ENCODE data around the gene PLXDC1. TPM values are rescaled to one million over a fixed set of nuclear protein-coding genes. Genes with fewer than 3 reads are reported as not detected.

Gene PLXDC1
- total RNA-seq, 1 donor from 2014 or later, result 2.5 TPM

DNA sequence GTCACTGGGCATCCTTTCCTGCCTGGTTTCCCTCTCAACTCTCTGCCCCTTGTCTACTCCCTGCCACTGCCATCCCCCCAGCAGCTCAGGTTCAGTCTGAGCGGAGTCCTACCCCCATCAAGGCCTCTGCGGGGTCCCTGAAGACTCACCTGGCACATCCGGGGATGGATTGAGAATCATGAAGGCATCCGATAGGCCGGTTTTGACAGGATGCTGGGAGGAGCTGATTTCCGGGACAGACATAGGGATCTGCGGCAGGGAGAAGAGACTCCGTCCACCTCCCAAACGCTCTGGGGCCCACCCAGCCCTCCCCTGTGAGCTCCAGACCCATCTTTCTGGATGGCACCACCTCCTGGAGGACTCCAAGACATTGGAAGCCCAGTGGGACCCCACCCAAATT is 45.7 kb downstream of the PLXDC1 start:
- no peaks in the 10 kb centered on the region for H3K79me2 ChIP-seq (ENCODE audit: low read depth)
- no peak overlapping the region for H3K4me3 ChIP-seq
- no peaks in the 10 kb centered on the region for H3K36me3 ChIP-seq
- Mint-ChIP-seq H3K4me3 (no peak overlapping the region), H3K9me3 (no peaks in the 10 kb centered on the region), H3K4me1 (peaks cover 21% of the 10 kb centered on the region), H3K27me3 (ENCODE audit: insufficient read depth, low read depth) (peaks cover 14% of the 10 kb centered on the region), H3K36me3 (no peaks in the 10 kb centered on the region), H3K27ac (no peak overlapping the region)
- no peaks in the 10 kb centered on the region for H3K27me3 ChIP-seq
- H4K20me1 ChIP-seq (ENCODE audit: low read depth), result no peaks in the 10 kb centered on the region
- no peak for DNase-seq (ENCODE audit: low spot score)
- TF ChIP-seq EZH2 (IDR thresholded peaks at IDR 0.05) (no peak), EZH2phosphoT487 (IDR thresholded peaks at IDR 0.05) (no peak)
- TF ChIP-seq, protein P1, sequence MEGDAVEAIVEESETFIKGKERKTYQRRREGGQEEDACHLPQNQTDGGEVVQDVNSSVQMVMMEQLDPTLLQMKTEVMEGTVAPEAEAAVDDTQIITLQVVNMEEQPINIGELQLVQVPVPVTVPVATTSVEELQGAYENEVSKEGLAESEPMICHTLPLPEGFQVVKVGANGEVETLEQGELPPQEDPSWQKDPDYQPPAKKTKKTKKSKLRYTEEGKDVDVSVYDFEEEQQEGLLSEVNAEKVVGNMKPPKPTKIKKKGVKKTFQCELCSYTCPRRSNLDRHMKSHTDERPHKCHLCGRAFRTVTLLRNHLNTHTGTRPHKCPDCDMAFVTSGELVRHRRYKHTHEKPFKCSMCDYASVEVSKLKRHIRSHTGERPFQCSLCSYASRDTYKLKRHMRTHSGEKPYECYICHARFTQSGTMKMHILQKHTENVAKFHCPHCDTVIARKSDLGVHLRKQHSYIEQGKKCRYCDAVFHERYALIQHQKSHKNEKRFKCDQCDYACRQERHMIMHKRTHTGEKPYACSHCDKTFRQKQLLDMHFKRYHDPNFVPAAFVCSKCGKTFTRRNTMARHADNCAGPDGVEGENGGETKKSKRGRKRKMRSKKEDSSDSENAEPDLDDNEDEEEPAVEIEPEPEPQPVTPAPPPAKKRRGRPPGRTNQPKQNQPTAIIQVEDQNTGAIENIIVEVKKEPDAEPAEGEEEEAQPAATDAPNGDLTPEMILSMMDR (IDR thresholded peaks at IDR 0.05), result no peak
- H3K9ac ChIP-seq, result no peak overlapping the region
- no peak overlapping the region for H3K27ac ChIP-seq
- H3F3A ChIP-seq (ENCODE audit: low read depth), result no peaks in the 10 kb centered on the region
- H3K4me2 ChIP-seq, result no peak overlapping the region
- no peaks in the 10 kb centered on the region for H3K4me1 ChIP-seq
- no peaks in the 10 kb centered on the region for H3K9me3 ChIP-seq (ENCODE audit: low read depth)
- H2AFZ ChIP-seq (replicated peaks), result no peak overlapping the region

DNA sequence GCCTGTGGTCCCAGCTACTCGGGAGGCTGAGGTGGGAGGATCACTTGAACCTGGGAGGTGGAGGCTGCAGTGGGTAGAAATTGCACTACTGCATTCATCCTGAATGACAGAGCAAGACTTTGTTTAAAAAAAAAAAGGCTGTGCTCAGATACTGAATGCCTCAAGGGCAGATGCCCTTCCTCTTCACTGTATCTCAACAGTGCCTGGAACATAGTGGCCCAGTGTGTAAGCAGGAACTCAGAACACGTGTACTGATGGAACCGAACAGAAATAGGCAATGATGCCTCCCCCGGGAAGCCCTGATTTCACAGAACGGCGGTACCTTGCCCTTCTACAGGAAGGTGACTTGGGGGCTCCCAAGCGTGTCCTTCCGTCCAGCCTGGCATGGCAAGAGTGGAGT is 46.8 kb downstream of the PLXDC1 start:
- Histone ChIP-seq H3K79me2 (ENCODE audit: low read depth) (no peaks in the 10 kb centered on the region), H3K9me3 (ENCODE audit: low read depth) (no peaks in the 10 kb centered on the region), H3K27me3 (no peaks in the 10 kb centered on the region), H3K27ac (no peak overlapping the region), H3K36me3 (no peaks in the 10 kb centered on the region), H3K4me1 (no peaks in the 10 kb centered on the region), H3F3A (ENCODE audit: low read depth) (no peaks in the 10 kb centered on the region), H4K20me1 (ENCODE audit: low read depth) (no peaks in the 10 kb centered on the region), H3K4me2 (no peak overlapping the region), H3K4me3 (no peak overlapping the region), H3K9ac (no peak overlapping the region), H2AFZ (replicated peaks) (no peak overlapping the region)
- DNase-seq (ENCODE audit: low spot score), result no peak
- Mint-ChIP-seq H3K9me3 (no peaks in the 10 kb centered on the region), H3K27ac (no peak overlapping the region), H3K4me3 (no peak overlapping the region), H3K4me1 (peaks cover 13% of the 10 kb centered on the region), H3K36me3 (no peaks in the 10 kb centered on the region), H3K27me3 (ENCODE audit: insufficient read depth, low read depth) (peaks cover 12% of the 10 kb centered on the region)
- TF ChIP-seq EZH2 (IDR thresholded peaks at IDR 0.05) (no peak), EZH2phosphoT487 (IDR thresholded peaks at IDR 0.05) (no peak)
- TF ChIP-seq, protein P1 (IDR thresholded peaks at IDR 0.05), result no peak

DNA sequence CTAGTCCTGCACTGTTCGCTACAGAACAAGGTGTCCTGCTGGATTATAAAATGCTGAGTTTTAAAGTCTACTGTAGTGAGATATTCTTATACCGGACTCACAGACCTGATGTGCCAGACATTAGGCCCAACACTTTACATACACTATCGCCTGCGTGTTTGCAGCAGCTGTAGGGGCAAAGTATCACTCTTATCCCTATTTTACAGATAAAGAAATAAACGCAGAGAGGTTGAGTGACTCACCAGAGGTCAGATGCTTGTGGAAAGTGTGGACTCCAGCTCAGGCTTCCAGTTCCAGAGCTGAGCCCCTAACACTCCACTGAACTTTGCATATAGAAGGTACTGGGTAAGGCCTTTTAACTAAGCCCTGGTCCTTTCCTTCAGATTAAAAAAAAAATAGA is 47.4 kb downstream of the PLXDC1 start:
- peaks cover 12% of the 10 kb centered on the region for H3K4me1 Mint-ChIP-seq
- H3K27me3 ChIP-seq, result no peaks in the 10 kb centered on the region
- H3K4me2 ChIP-seq, result no peak overlapping the region
- TF ChIP-seq, protein P1 (IDR thresholded peaks at IDR 0.05), result no peak
- H4K20me1 ChIP-seq (ENCODE audit: low read depth), result no peaks in the 10 kb centered on the region
- H3K36me3 Mint-ChIP-seq, result no peaks in the 10 kb centered on the region
- H3K79me2 ChIP-seq (ENCODE audit: low read depth), result no peaks in the 10 kb centered on the region
- no peak overlapping the region for H3K27ac Mint-ChIP-seq
- H3K4me3 ChIP-seq, result no peak overlapping the region
- no peak overlapping the region for H3K4me3 Mint-ChIP-seq
- no peak overlapping the region for H2AFZ ChIP-seq (replicated peaks)
- no peaks in the 10 kb centered on the region for H3K9me3 Mint-ChIP-seq
- no peaks in the 10 kb centered on the region for H3K4me1 ChIP-seq
- no peaks in the 10 kb centered on the region for H3K9me3 ChIP-seq (ENCODE audit: low read depth)
- H3K27ac ChIP-seq, result no peak overlapping the region
- no peak for DNase-seq (ENCODE audit: low spot score)
- H3F3A ChIP-seq (ENCODE audit: low read depth), result no peaks in the 10 kb centered on the region
- H3K27me3 Mint-ChIP-seq (ENCODE audit: insufficient read depth, low read depth), result peaks cover 10% of the 10 kb centered on the region
- H3K9ac ChIP-seq, result no peak overlapping the region
- H3K36me3 ChIP-seq, result no peaks in the 10 kb centered on the region

DNA sequence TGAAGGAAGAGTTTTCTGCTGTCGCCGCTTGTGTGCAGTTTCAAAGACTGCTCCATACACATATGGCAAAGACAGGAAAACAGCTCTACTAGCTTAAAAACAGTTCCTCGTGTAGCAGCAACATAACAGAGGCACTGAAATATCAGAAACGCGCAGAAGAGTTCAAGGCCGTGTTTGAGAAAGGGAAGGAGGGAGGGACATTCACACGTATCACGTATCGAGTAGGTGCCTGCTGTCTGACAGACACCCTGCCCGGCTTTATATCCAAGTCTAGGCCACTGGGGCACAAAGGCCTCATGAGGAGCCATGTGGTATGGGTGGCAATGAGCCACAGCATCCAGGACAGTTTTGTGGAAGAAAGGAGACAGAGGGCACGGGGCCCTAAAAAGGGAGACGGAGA is 50.3 kb downstream of the PLXDC1 start:
- no peak overlapping the region for H3K9ac ChIP-seq
- Mint-ChIP-seq H3K27ac (no peak overlapping the region), H3K27me3 (ENCODE audit: insufficient read depth, low read depth) (peaks cover 6% of the 10 kb centered on the region), H3K36me3 (no peaks in the 10 kb centered on the region), H3K4me1 (peaks cover 24% of the 10 kb centered on the region), H3K9me3 (no peaks in the 10 kb centered on the region), H3K4me3 (no peak overlapping the region)
- no peak overlapping the region for H3K27ac ChIP-seq
- no peak overlapping the region for H3K4me3 ChIP-seq
- H3K79me2 ChIP-seq (ENCODE audit: low read depth), result no peaks in the 10 kb centered on the region
- no peak for TF ChIP-seq EZH2 (IDR thresholded peaks at IDR 0.05)
- TF ChIP-seq, protein P1 (IDR thresholded peaks at IDR 0.05), result no peak
- TF ChIP-seq EZH2phosphoT487 (IDR thresholded peaks at IDR 0.05), result no peak
- no peak overlapping the region for H2AFZ ChIP-seq (replicated peaks)
- H3K4me2 ChIP-seq, result no peak overlapping the region
- H3K9me3 ChIP-seq (ENCODE audit: low read depth), result no peaks in the 10 kb centered on the region
- H3K36me3 ChIP-seq, result no peaks in the 10 kb centered on the region
- peaks cover 18% of the 10 kb centered on the region for H3K4me1 ChIP-seq
- DNase-seq (ENCODE audit: low spot score), result no peak
- no peaks in the 10 kb centered on the region for H3K27me3 ChIP-seq
- H3F3A ChIP-seq (ENCODE audit: low read depth), result peaks cover 8% of the 10 kb centered on the region
- no peaks in the 10 kb centered on the region for H4K20me1 ChIP-seq (ENCODE audit: low read depth)

All from neural progenitor cell (in vitro differentiated cells).